ENCODE results near the gene CHP1. TPM values are rescaled to one million over a fixed set of nuclear protein-coding genes. Genes with fewer than 3 reads are reported as not detected.
A peak's percentile ranks its signal among the peaks of the same experiment; 100 is the strongest.

Gene CHP1
- total and polyA plus RNA-seq, 9 of the 15 experiments (the other 6 are each of a cell fraction or from before 2014, with no cell fraction given) = 31.7 to 83.4 (median 67.6) TPM

- 0 out of 2 replicates have a peak, but pooled peaks have one; percentile 10 for TF ChIP-seq SMC3 (conservative IDR thresholded peaks at IDR 0.05; ENCODE audit: insufficient read depth, low read depth, low read length)
- TF ChIP-seq ZNF253 (CRISPR knock-in tag; conservative IDR thresholded peaks at IDR 0.05) = no peak
- peak; percentile 96 for TF ChIP-seq RNF2 (IDR thresholded peaks at IDR 0.05)
- TF ChIP-seq, protein P1, sequence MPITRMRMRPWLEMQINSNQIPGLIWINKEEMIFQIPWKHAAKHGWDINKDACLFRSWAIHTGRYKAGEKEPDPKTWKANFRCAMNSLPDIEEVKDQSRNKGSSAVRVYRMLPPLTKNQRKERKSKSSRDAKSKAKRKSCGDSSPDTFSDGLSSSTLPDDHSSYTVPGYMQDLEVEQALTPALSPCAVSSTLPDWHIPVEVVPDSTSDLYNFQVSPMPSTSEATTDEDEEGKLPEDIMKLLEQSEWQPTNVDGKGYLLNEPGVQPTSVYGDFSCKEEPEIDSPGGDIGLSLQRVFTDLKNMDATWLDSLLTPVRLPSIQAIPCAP (CRISPR knock-in tag; IDR thresholded peaks at IDR 0.05; ENCODE audit: borderline replicate concordance) = peak; percentile 91; the same call in 1 of the 2 replicates
- no peak for TF ChIP-seq ZNF324 (CRISPR knock-in tag; IDR thresholded peaks at IDR 0.05)
- TF ChIP-seq, protein P2, sequence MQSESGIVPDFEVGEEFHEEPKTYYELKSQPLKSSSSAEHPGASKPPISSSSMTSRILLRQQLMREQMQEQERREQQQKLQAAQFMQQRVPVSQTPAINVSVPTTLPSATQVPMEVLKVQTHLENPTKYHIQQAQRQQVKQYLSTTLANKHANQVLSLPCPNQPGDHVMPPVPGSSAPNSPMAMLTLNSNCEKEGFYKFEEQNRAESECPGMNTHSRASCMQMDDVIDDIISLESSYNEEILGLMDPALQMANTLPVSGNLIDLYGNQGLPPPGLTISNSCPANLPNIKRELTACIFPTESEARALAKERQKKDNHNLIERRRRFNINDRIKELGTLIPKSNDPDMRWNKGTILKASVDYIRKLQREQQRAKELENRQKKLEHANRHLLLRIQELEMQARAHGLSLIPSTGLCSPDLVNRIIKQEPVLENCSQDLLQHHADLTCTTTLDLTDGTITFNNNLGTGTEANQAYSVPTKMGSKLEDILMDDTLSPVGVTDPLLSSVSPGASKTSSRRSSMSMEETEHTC (IDR thresholded peaks at IDR 0.05) = peak; percentile 43; the same call in 1 of the 2 replicates
- TF ChIP-seq ZNF143 (CRISPR knock-in tag; IDR thresholded peaks at IDR 0.05) = no peak
- TF ChIP-seq ZBTB8A (IDR thresholded peaks at IDR 0.05; ENCODE audit: partially characterized antibody) = no peak
- TF ChIP-seq ZZZ3 (IDR thresholded peaks at IDR 0.05) = no peak
- no peak for TF ChIP-seq GTF2A2 (tag; IDR thresholded peaks at IDR 0.05)
- TF ChIP-seq ZNF175 (CRISPR knock-in tag; IDR thresholded peaks at IDR 0.05; ENCODE audit: low read depth) = peak; percentile 31; the same call in 1 of the 2 replicates
- peak; percentile 78 for TF ChIP-seq KDM5B (IDR thresholded peaks at IDR 0.05; ENCODE audit: insufficient replicate concordance, low read depth, low read length)
- TF ChIP-seq GATAD2A (IDR thresholded peaks at IDR 0.05) = peak; percentile 61; the same call in 1 of the 2 replicates
- TF ChIP-seq, protein P3, sequence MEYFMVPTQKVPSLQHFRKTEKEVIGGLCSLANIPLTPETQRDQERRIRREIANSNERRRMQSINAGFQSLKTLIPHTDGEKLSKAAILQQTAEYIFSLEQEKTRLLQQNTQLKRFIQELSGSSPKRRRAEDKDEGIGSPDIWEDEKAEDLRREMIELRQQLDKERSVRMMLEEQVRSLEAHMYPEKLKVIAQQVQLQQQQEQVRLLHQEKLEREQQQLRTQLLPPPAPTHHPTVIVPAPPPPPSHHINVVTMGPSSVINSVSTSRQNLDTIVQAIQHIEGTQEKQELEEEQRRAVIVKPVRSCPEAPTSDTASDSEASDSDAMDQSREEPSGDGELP (CRISPR knock-in tag; IDR thresholded peaks at IDR 0.05; ENCODE audit: borderline replicate concordance) = peak; percentile 95
- no peak for TF ChIP-seq TRIM25 (IDR thresholded peaks at IDR 0.05; ENCODE audit: borderline replicate concordance)
- TF ChIP-seq ZNF239 (CRISPR knock-in tag; IDR thresholded peaks at IDR 0.05) = peak; percentile 35; the same call in 1 of the 2 replicates
- peak; percentile 66 for TF ChIP-seq NR2C2 (CRISPR knock-in tag; IDR thresholded peaks at IDR 0.05)
- peak; percentile 91 for TF ChIP-seq NR2C2 (tag; IDR thresholded peaks at IDR 0.05)
- TF ChIP-seq DLX4 (CRISPR knock-in tag; IDR thresholded peaks at IDR 0.05) = no peak
- peak; percentile 99 for TF ChIP-seq CXXC5 (CRISPR knock-in tag; IDR thresholded peaks at IDR 0.05)
- peak; percentile 93 for TF ChIP-seq TBP (optimal IDR thresholded peaks at IDR 0.05; ENCODE audit: low read depth, low read length)
- TF ChIP-seq ZFP1 (CRISPR knock-in tag; IDR thresholded peaks at IDR 0.05) = no peak
Observed at GRCh38 chr15:41230650-41231421, at the start of gene CHP1, which contains the start of gene EXD1 (continued).

Data from K562 (cell line).